GM23338 (cell line): ENCODE results near the gene AXL. TPM values are rescaled to one million over a fixed set of nuclear protein-coding genes. Genes with fewer than 3 reads are reported as not detected.

ENCODE experiments used
- ATAC-seq: fragments of 200-7000 bp; cut with Tn5 transposase; 3 replicates; pipeline ENCODE4 v1.9.1; 2020
- DNase-seq: peaks from one replicate; pipeline ENCODE4 v3.0.0-alpha.2; 2015; ENCODE audit warnings: low spot score
- H2AFZ ChIP-seq: fragments of 200-600 bp; sonication (generic); 2 replicates; pipeline ENCODE4 v1.8.0; 2016; ENCODE audit warnings: antibody characterized with exemption, mild to moderate bottlenecking, moderate library complexity
- H3F3A ChIP-seq: fragments of 200-600 bp; sonication (generic); replicated peaks from 2 replicates; pipeline ENCODE4 v1.8.0; 2017; ENCODE audit warnings: antibody characterized with exemption, mixed run types, low read depth
- H3K27ac ChIP-seq: fragments of 200-600 bp; sonication (generic); 2 replicates; pipeline ENCODE4 v1.6.1; 2016; ENCODE audit warnings: low read depth
- H3K27me3 ChIP-seq: fragments of 200-600 bp; sonication (generic); 2 replicates; pipeline ENCODE4 v1.8.0; 2016; ENCODE audit warnings: mild to moderate bottlenecking, mixed run types, moderate library complexity; ENCODE audit not compliant: insufficient read depth
- H3K36me3 ChIP-seq: fragments of 200-600 bp; sonication (generic); 2 replicates; pipeline ENCODE4 v1.8.0; 2016; ENCODE audit warnings: mild to moderate bottlenecking; ENCODE audit not compliant: insufficient read depth
- H3K4me1 ChIP-seq: fragments of 200-600 bp; sonication (generic); 2 replicates; pipeline ENCODE4 v1.8.0; 2016; ENCODE audit warnings: mild to moderate bottlenecking, moderate library complexity; ENCODE audit not compliant: insufficient read depth
- H3K4me2 ChIP-seq: fragments of 200-600 bp; sonication (generic); 2 replicates; pipeline ENCODE4 v1.7.1; 2017; ENCODE audit warnings: mixed run types
- H3K4me3 ChIP-seq: fragments of 200-600 bp; sonication (generic); 2 replicates; pipeline ENCODE4 v1.6.1; 2016; ENCODE audit warnings: mixed run types
- H3K79me2 ChIP-seq: fragments of 200-600 bp; sonication (generic); replicated peaks from 2 replicates; pipeline ENCODE4 v1.8.0; 2017; ENCODE audit warnings: mild to moderate bottlenecking; ENCODE audit not compliant: insufficient read depth
- H3K9me2 ChIP-seq: fragments of 200-600 bp; sonication (generic); 2 replicates; pipeline ENCODE4 v1.8.0; 2017; ENCODE audit not compliant: insufficient read depth
- H4K20me1 ChIP-seq: fragments of 200-600 bp; sonication (generic); replicated peaks from 2 replicates; pipeline ENCODE4 v1.8.0; 2017; ENCODE audit warnings: mild to moderate bottlenecking; ENCODE audit not compliant: insufficient read depth
- H3K27ac Mint-ChIP-seq: 2 replicates; pipeline ENCODE4 v1.8.0; 2020; ENCODE audit warnings: inconsistent platforms, mild to moderate bottlenecking, moderate library complexity, mixed read lengths
- H3K27me3 Mint-ChIP-seq: 3 replicates; pipeline ENCODE4 v1.8.0; 2022; ENCODE audit warnings: low read depth, mild to moderate bottlenecking, moderate library complexity, mixed read lengths, inconsistent platforms; ENCODE audit not compliant: insufficient read depth, poor library complexity
- H3K36me3 Mint-ChIP-seq: 3 replicates; pipeline ENCODE4 v1.8.0; 2021; ENCODE audit warnings: low read depth, mild to moderate bottlenecking, inconsistent platforms, moderate library complexity, mixed read lengths
- H3K4me1 Mint-ChIP-seq: 3 replicates; pipeline ENCODE4 v1.8.0; 2020; ENCODE audit warnings: mild to moderate bottlenecking, inconsistent platforms, mixed read lengths
- H3K4me3 Mint-ChIP-seq: 3 replicates; pipeline ENCODE4 v1.8.0; 2021; ENCODE audit warnings: moderate library complexity, mild to moderate bottlenecking, inconsistent platforms, mixed read lengths
- H3K9me3 Mint-ChIP-seq: 3 replicates; pipeline ENCODE4 v1.8.0; 2020; ENCODE audit warnings: moderate library complexity, mild to moderate bottlenecking, inconsistent platforms, mixed read lengths
- CTCF ChIP-seq, 2 experiments: fragments of 200-600 bp in 1 of 2; sonication (generic) in 1 of 2; conservative IDR thresholded peaks; 2 replicates each; pipeline versions ENCODE4 v1.5.1 to v1.6.1; 2016 to 2017; ENCODE audit warnings: antibody characterized with exemption in 2 of 2, low read depth in 2 of 2, mild to moderate bottlenecking in 2 of 2, moderate library complexity in 1 of 2
- ETS1 ChIP-seq: IDR thresholded peaks from 2 replicates; pipeline ENCODE4 v1.6.1; 2016; ENCODE audit warnings: antibody characterized with exemption
- JUNB ChIP-seq: IDR thresholded peaks from one replicate; pipeline ENCODE4 v1.6.1; 2016; ENCODE audit warnings: antibody characterized with exemption; ENCODE audit not compliant: unreplicated experiment
- STAT1 ChIP-seq: IDR thresholded peaks from one replicate; pipeline ENCODE4 v1.6.1; 2016; ENCODE audit warnings: antibody characterized with exemption; ENCODE audit not compliant: unreplicated experiment
- ZNF114 ChIP-seq: fragments of 250-450 bp; sonication (Bioruptor Pico); IDR thresholded peaks from 2 replicates; pipeline ENCODE4 v1.5.0; 2020; ENCODE audit warnings: mild to moderate bottlenecking, moderate library complexity
- polyA plus RNA-seq: library from polyadenylated mRNA; unstranded; fragments of >200 nt; fragmentation: Nextera tagmentation; extraction: Ambion mirVana; gene quantifications from 2 replicates; pipeline ENCODE4 v1.2.1, GENCODE V29; 2016
- total RNA-seq: library from RNA; depleted of rRNA; stranded (reverse); fragments of >200 nt; shearing (Covaris generic); gene quantifications from 2 replicates; pipeline ENCODE4 v1.2.3, GENCODE V29; 2014
- TF ChIP-seq, protein P1 (sequence below): IDR thresholded peaks from one replicate; pipeline ENCODE4 v1.6.1; 2018; ENCODE audit warnings: antibody characterized with exemption; ENCODE audit not compliant: unreplicated experiment

The AXL gene
- total and polyA plus RNA-seq, 2 experiments from 2014 or later: 9.0 to 28.4 TPM

- H3K4me3 Mint-ChIP-seq: no peak overlapping the region
- H3K4me1 Mint-ChIP-seq: peaks cover 9% of the 10 kb centered on the region
- DNase-seq (no peak), ATAC-seq (no peak)
- no peak overlapping the region for H3K4me3 ChIP-seq
- peaks cover 40% of the 10 kb centered on the region for H3F3A ChIP-seq
- H3K27ac ChIP-seq: no peak overlapping the region
- no peaks in the 10 kb centered on the region for H3K4me1 ChIP-seq
- no peaks in the 10 kb centered on the region for H3K9me2 ChIP-seq
- H3K4me2 ChIP-seq: no peak overlapping the region
- no peaks in the 10 kb centered on the region for H3K27me3 ChIP-seq
- H2AFZ ChIP-seq: no peak overlapping the region
- peaks cover 71% of the 10 kb centered on the region for H3K36me3 Mint-ChIP-seq
- peaks cover 11% of the 10 kb centered on the region for H3K79me2 ChIP-seq
- no peaks in the 10 kb centered on the region; the same call in 2 of the 3 replicates for H3K9me3 Mint-ChIP-seq
- TF ChIP-seq ETS1 (no peak), CTCF (conservative IDR thresholded peaks at IDR 0.05; ENCODE audit: low read depth in 2 of 2) (0 out of 4 replicates have a peak, but pooled peaks of 1 of the 2 experiments have one; percentile 0)
- H3K27ac Mint-ChIP-seq: no peak overlapping the region
- peaks cover 46% of the 10 kb centered on the region for H3K36me3 ChIP-seq
- peaks cover 6% of the 10 kb centered on the region for H3K27me3 Mint-ChIP-seq
- peaks cover 35% of the 10 kb centered on the region for H4K20me1 ChIP-seq
These were observed 13.0 kb upstream of the AXL start for GRCh38 chr19:41205995-41206394.

DNA sequence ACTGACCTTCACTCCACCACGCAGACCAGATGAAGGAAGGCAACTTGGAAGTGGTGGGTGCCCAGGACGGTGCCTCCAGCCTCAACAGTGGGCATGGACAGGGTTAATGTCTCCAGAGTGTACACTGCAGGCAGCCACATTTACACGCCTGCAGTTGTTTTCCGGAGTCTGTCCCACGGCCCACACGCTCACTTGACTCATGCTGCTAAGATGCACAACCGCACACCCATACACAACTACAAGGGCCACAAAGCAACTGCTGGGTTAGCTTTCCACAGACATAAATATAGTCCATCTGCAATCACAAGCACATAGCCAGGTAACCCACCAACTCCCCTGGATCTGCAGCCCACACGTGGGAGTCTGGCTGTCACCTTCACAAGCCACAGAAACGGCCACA lies 12.6 kb upstream of the AXL start:
- Mint-ChIP-seq H3K4me3 (no peak overlapping the region), H3K27me3 (peaks cover 6% of the 10 kb centered on the region), H3K9me3 (no peaks in the 10 kb centered on the region; the same call in 2 of the 3 replicates), H3K36me3 (peaks cover 67% of the 10 kb centered on the region), H3K4me1 (peaks cover 9% of the 10 kb centered on the region), H3K27ac (no peak overlapping the region)
- Histone ChIP-seq H3K4me3 (no peak overlapping the region), H3K4me1 (no peaks in the 10 kb centered on the region), H2AFZ (no peak overlapping the region), H3K27me3 (no peaks in the 10 kb centered on the region), H3K9me2 (no peaks in the 10 kb centered on the region), H4K20me1 (peaks cover 32% of the 10 kb centered on the region), H3K79me2 (peaks cover 11% of the 10 kb centered on the region; the same call in 1 of the 2 replicates), H3K27ac (no peak overlapping the region), H3K36me3 (peaks cover 41% of the 10 kb centered on the region), H3K4me2 (no peak overlapping the region), H3F3A (peaks cover 35% of the 10 kb centered on the region)
- ATAC-seq: no peak
- DNase-seq: no peak
- TF ChIP-seq JUNB: no peak
- TF ChIP-seq, protein P1, sequence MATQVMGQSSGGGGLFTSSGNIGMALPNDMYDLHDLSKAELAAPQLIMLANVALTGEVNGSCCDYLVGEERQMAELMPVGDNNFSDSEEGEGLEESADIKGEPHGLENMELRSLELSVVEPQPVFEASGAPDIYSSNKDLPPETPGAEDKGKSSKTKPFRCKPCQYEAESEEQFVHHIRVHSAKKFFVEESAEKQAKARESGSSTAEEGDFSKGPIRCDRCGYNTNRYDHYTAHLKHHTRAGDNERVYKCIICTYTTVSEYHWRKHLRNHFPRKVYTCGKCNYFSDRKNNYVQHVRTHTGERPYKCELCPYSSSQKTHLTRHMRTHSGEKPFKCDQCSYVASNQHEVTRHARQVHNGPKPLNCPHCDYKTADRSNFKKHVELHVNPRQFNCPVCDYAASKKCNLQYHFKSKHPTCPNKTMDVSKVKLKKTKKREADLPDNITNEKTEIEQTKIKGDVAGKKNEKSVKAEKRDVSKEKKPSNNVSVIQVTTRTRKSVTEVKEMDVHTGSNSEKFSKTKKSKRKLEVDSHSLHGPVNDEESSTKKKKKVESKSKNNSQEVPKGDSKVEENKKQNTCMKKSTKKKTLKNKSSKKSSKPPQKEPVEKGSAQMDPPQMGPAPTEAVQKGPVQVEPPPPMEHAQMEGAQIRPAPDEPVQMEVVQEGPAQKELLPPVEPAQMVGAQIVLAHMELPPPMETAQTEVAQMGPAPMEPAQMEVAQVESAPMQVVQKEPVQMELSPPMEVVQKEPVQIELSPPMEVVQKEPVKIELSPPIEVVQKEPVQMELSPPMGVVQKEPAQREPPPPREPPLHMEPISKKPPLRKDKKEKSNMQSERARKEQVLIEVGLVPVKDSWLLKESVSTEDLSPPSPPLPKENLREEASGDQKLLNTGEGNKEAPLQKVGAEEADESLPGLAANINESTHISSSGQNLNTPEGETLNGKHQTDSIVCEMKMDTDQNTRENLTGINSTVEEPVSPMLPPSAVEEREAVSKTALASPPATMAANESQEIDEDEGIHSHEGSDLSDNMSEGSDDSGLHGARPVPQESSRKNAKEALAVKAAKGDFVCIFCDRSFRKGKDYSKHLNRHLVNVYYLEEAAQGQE: no peak
- no peak for TF ChIP-seq STAT1
- TF ChIP-seq ETS1: no peak
- TF ChIP-seq ZNF114: no peak
